Measurements from ENCODE around the gene CNTLN.

The CNTLN gene

GRCh38 chr9:17486396-17486795 lies 351.6 kb downstream of the CNTLN start:
- Histone ChIP-seq H2BK12ac (ENCODE audit: low read length) (no peak overlapping the region), H3K9ac (ENCODE audit: low read length) (no peak overlapping the region), H3K79me2 (ENCODE audit: control insufficient read depth, insufficient read depth, low read length, poor library complexity) (no peaks in the 10 kb centered on the region), H3K9me3 (ENCODE audit: insufficient read depth, low read depth, low read length) (no peaks in the 10 kb centered on the region), H3K4ac (ENCODE audit: low read depth, low read length) (no peak overlapping the region), H3K4me2 (ENCODE audit: low read length) (no peak overlapping the region), H3K4me1 (ENCODE audit: control insufficient read depth in 1 of 2, insufficient read depth in 2 of 2, low read length in 2 of 2) (no peaks in the 10 kb centered on the region), H3K27ac (ENCODE audit: low read depth, low read length) (no peak overlapping the region), H4K8ac (ENCODE audit: low read depth, low read length) (no peak overlapping the region), H3K18ac (ENCODE audit: low read length) (no peak overlapping the region), H2AK5ac (ENCODE audit: low read length) (no peak overlapping the region), H2BK5ac (ENCODE audit: low read depth, low read length, poor library complexity) (no peak overlapping the region), H3K4me3 (ENCODE audit: low read depth, low read length) (no peak overlapping the region), H2BK120ac (ENCODE audit: insufficient read depth, low read length, poor library complexity) (no peak overlapping the region), H3K27me3 (ENCODE audit: insufficient read depth, low read length) (no peaks in the 10 kb centered on the region), H3K23ac (ENCODE audit: low read length) (no peak overlapping the region), H3K36me3 (ENCODE audit: control insufficient read depth in 1 of 2, insufficient read depth in 2 of 2, low read length in 2 of 2) (no peaks in the 10 kb centered on the region), H4K91ac (ENCODE audit: low read depth, low read length) (no peak overlapping the region), H3K14ac (ENCODE audit: low read length) (no peak overlapping the region), H3K79me1 (ENCODE audit: low read length) (no peaks in the 10 kb centered on the region), H4K12ac (ENCODE audit: low read depth, low read length) (no peak overlapping the region), H2AFZ (ENCODE audit: insufficient read depth, low read length, poor library complexity) (no peak overlapping the region)
- WGBS (ENCODE audit: extremely low coverage, insufficient coverage, insufficient read length), result no CpG with 5 or more reads among the region's 1 CpG
- DNase-seq, result no peak

GRCh38 chr9:17487467-17487866 lies 352.6 kb downstream of the CNTLN start:
- Histone ChIP-seq H3K18ac (ENCODE audit: low read length) (no peak overlapping the region), H3K4ac (ENCODE audit: low read depth, low read length) (no peak overlapping the region), H2BK120ac (ENCODE audit: insufficient read depth, low read length, poor library complexity) (no peak overlapping the region), H2AFZ (ENCODE audit: insufficient read depth, low read length, poor library complexity) (no peak overlapping the region), H4K91ac (ENCODE audit: low read depth, low read length) (no peak overlapping the region), H2AK5ac (ENCODE audit: low read length) (no peak overlapping the region), H3K79me2 (ENCODE audit: control insufficient read depth, insufficient read depth, low read length, poor library complexity) (no peaks in the 10 kb centered on the region), H3K14ac (ENCODE audit: low read length) (no peak overlapping the region), H3K4me2 (ENCODE audit: low read length) (no peak overlapping the region), H4K8ac (ENCODE audit: low read depth, low read length) (no peak overlapping the region), H2BK12ac (ENCODE audit: low read length) (no peak overlapping the region), H3K4me1 (ENCODE audit: control insufficient read depth in 1 of 2, insufficient read depth in 2 of 2, low read length in 2 of 2) (no peaks in the 10 kb centered on the region), H3K9me3 (ENCODE audit: insufficient read depth, low read depth, low read length) (no peaks in the 10 kb centered on the region), H2BK5ac (ENCODE audit: low read depth, low read length, poor library complexity) (no peak overlapping the region), H3K23ac (ENCODE audit: low read length) (no peak overlapping the region), H3K27me3 (ENCODE audit: insufficient read depth, low read length) (no peaks in the 10 kb centered on the region), H3K9ac (ENCODE audit: low read length) (no peak overlapping the region), H3K79me1 (ENCODE audit: low read length) (no peaks in the 10 kb centered on the region), H4K12ac (ENCODE audit: low read depth, low read length) (no peak overlapping the region), H3K4me3 (ENCODE audit: low read depth, low read length) (no peak overlapping the region), H3K36me3 (ENCODE audit: control insufficient read depth in 1 of 2, insufficient read depth in 2 of 2, low read length in 2 of 2) (no peaks in the 10 kb centered on the region), H3K27ac (ENCODE audit: low read depth, low read length) (no peak overlapping the region)
- WGBS (ENCODE audit: extremely low coverage, insufficient coverage, insufficient read length), result no CpG with 5 or more reads among the region's 6 CpGs
- no peak for DNase-seq

- Histone ChIP-seq H3K4me2 (ENCODE audit: low read length) (no peak overlapping the region), H3K18ac (ENCODE audit: low read length) (no peak overlapping the region), H3K4me3 (ENCODE audit: low read depth, low read length) (no peak overlapping the region), H3K9me3 (ENCODE audit: insufficient read depth, low read depth, low read length) (no peaks in the 10 kb centered on the region), H3K79me2 (ENCODE audit: control insufficient read depth, insufficient read depth, low read length, poor library complexity) (no peaks in the 10 kb centered on the region), H2AFZ (ENCODE audit: insufficient read depth, low read length, poor library complexity) (no peak overlapping the region), H3K79me1 (ENCODE audit: low read length) (no peaks in the 10 kb centered on the region), H4K12ac (ENCODE audit: low read depth, low read length) (no peak overlapping the region), H4K91ac (ENCODE audit: low read depth, low read length) (no peak overlapping the region), H2BK120ac (ENCODE audit: insufficient read depth, low read length, poor library complexity) (no peak overlapping the region), H2BK5ac (ENCODE audit: low read depth, low read length, poor library complexity) (no peak overlapping the region), H3K9ac (ENCODE audit: low read length) (no peak overlapping the region), H2BK12ac (ENCODE audit: low read length) (no peak overlapping the region), H3K4me1 (ENCODE audit: control insufficient read depth in 1 of 2, insufficient read depth in 2 of 2, low read length in 2 of 2) (no peaks in the 10 kb centered on the region), H3K14ac (ENCODE audit: low read length) (no peak overlapping the region), H3K36me3 (ENCODE audit: control insufficient read depth in 1 of 2, insufficient read depth in 2 of 2, low read length in 2 of 2) (no peaks in the 10 kb centered on the region), H3K27me3 (ENCODE audit: insufficient read depth, low read length) (no peaks in the 10 kb centered on the region), H4K8ac (ENCODE audit: low read depth, low read length) (no peak overlapping the region), H3K23ac (ENCODE audit: low read length) (no peak overlapping the region), H3K27ac (ENCODE audit: low read depth, low read length) (no peak overlapping the region), H3K4ac (ENCODE audit: low read depth, low read length) (no peak overlapping the region), H2AK5ac (ENCODE audit: low read length) (no peak overlapping the region)
- no CpG with 5 or more reads among the region's 2 CpGs for WGBS (ENCODE audit: extremely low coverage, insufficient coverage, insufficient read length)
- no peak for DNase-seq
These were observed 353.8 kb downstream of the CNTLN start for GRCh38 chr9:17488662-17489061.

GRCh38 chr9:17490110-17490509 lies 355.3 kb downstream of the CNTLN start:
- Histone ChIP-seq H3K4me3 (ENCODE audit: low read depth, low read length) (no peak overlapping the region), H2BK5ac (ENCODE audit: low read depth, low read length, poor library complexity) (no peak overlapping the region), H2BK120ac (ENCODE audit: insufficient read depth, low read length, poor library complexity) (no peak overlapping the region), H2AK5ac (ENCODE audit: low read length) (no peak overlapping the region), H3K27me3 (ENCODE audit: insufficient read depth, low read length) (no peaks in the 10 kb centered on the region), H3K23ac (ENCODE audit: low read length) (no peak overlapping the region), H3K18ac (ENCODE audit: low read length) (no peak overlapping the region), H3K4ac (ENCODE audit: low read depth, low read length) (no peak overlapping the region), H3K9ac (ENCODE audit: low read length) (no peak overlapping the region), H4K8ac (ENCODE audit: low read depth, low read length) (no peak overlapping the region), H3K79me2 (ENCODE audit: control insufficient read depth, insufficient read depth, low read length, poor library complexity) (no peaks in the 10 kb centered on the region), H3K36me3 (ENCODE audit: control insufficient read depth in 1 of 2, insufficient read depth in 2 of 2, low read length in 2 of 2) (no peaks in the 10 kb centered on the region), H3K27ac (ENCODE audit: low read depth, low read length) (no peak overlapping the region), H4K12ac (ENCODE audit: low read depth, low read length) (no peak overlapping the region), H3K4me2 (ENCODE audit: low read length) (no peak overlapping the region), H3K9me3 (ENCODE audit: insufficient read depth, low read depth, low read length) (no peaks in the 10 kb centered on the region), H4K91ac (ENCODE audit: low read depth, low read length) (no peak overlapping the region), H2AFZ (ENCODE audit: insufficient read depth, low read length, poor library complexity) (no peak overlapping the region), H2BK12ac (ENCODE audit: low read length) (no peak overlapping the region), H3K79me1 (ENCODE audit: low read length) (no peaks in the 10 kb centered on the region), H3K4me1 (ENCODE audit: control insufficient read depth in 1 of 2, insufficient read depth in 2 of 2, low read length in 2 of 2) (no peaks in the 10 kb centered on the region), H3K14ac (ENCODE audit: low read length) (no peak overlapping the region)
- no peak for DNase-seq
- WGBS (ENCODE audit: extremely low coverage, insufficient coverage, insufficient read length), result no CpG with 5 or more reads among the region's 1 CpG
